Lower leg skin (tissue), 3 donors: ENCODE data around the gene GALNT4.

Experiments
- POLR2A ChIP-seq, 2 donors: fragments of 450-650 bp; IDR thresholded peaks; one replicate each; pipeline ENCODE4 v1.6.1; 2016 to 2017; ENCODE audit warnings: antibody characterized with exemption in 2 of 2, mild to moderate bottlenecking in 1 of 2, moderate library complexity in 1 of 2
- TF ChIP-seq, protein P1 (sequence below), 3 donors: fragments of 450-650 bp; IDR thresholded peaks; one replicate each; pipeline ENCODE4 v1.5.1; 2016; ENCODE audit warnings: antibody characterized with exemption in 3 of 3, mild to moderate bottlenecking in 3 of 3, moderate library complexity in 2 of 3

DNA sequence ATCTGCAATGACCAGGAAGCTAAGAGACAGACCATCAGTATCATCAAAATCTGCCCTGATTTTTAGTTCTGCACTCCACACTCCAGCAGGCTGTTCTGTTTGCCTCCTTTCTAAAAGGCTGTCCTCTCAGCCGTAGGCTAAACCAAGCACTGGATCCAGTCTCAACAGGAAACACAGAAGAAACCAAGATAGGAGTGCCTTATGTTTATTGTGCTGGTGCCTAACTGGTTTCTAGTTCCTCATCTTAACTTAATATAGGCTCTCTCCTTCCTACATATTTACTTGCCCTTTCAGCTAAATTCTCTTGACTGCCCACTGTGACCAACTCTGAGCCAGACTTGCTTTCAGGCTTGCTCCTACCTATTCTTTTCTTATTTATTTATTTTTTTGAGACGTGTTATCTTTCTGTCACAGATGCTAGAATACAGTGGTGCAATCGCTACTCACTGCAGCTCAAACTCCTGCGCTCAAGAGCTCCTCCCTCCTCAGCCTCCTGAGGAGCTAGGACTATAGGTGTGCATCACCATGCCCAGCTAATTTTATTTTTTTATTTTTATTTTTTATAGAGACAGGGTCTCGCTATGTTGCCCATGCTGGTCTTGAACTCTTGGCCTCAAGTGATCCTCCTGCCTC is 30.8 kb downstream of the GALNT4 start:
- TF ChIP-seq, protein P1, sequence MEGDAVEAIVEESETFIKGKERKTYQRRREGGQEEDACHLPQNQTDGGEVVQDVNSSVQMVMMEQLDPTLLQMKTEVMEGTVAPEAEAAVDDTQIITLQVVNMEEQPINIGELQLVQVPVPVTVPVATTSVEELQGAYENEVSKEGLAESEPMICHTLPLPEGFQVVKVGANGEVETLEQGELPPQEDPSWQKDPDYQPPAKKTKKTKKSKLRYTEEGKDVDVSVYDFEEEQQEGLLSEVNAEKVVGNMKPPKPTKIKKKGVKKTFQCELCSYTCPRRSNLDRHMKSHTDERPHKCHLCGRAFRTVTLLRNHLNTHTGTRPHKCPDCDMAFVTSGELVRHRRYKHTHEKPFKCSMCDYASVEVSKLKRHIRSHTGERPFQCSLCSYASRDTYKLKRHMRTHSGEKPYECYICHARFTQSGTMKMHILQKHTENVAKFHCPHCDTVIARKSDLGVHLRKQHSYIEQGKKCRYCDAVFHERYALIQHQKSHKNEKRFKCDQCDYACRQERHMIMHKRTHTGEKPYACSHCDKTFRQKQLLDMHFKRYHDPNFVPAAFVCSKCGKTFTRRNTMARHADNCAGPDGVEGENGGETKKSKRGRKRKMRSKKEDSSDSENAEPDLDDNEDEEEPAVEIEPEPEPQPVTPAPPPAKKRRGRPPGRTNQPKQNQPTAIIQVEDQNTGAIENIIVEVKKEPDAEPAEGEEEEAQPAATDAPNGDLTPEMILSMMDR (IDR thresholded peaks at IDR 0.05) = no peak
- no peak for TF ChIP-seq POLR2A (IDR thresholded peaks at IDR 0.05)
